COLO829 (cell line): ENCODE results near the gene RNF212.
"Not testable (repeated sequence)": the region's sequence is repeated elsewhere in the genome, so short reads cannot be mapped to it uniquely, and the experiment has no call there.

Source experiments
- DNase-seq: peaks from one replicate; pipeline ENCODE4 v3.0.0; 2012; ENCODE audit warnings: low spot score

RNF212 gene

DNA sequence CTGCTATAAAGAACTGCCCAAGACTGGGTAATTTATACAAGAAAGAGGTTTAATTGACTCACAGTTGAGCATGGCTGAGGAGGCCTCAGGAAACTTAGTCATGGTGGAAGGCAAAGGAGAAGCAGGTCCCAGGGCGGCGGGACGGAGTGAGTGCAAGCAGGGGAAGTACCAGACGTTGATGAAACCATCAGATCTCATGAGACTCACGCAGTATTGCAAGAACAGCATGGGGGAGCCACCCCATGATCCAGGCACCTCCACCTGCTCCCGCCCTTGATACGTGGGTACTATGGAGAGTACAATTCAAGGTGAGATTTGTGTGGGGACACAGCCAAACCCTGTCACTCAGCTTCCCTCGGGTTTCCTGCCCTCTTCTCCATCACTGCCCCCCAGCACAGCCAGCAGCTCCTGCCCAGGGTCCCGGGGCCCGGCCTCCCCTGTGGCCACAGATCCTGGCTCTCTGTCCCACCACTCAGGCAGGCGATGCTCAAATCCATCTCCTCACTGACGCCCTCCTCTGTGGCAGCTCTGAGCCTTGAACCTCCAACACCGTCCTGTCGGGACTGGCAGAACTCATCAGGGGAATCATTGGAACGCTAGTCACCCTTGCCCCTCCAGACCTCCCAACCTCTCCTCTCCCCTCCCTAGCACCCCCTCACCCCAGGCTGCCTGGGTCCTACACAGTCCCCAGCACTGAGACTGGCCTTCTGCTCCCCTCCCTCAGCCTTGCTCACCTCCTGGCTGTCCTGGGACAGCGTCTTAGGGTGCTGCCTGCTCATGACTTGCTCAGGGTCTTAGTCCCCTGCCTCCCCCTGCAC, 64.4 kb downstream of the RNF212 start:
- no peak for DNase-seq

DNA sequence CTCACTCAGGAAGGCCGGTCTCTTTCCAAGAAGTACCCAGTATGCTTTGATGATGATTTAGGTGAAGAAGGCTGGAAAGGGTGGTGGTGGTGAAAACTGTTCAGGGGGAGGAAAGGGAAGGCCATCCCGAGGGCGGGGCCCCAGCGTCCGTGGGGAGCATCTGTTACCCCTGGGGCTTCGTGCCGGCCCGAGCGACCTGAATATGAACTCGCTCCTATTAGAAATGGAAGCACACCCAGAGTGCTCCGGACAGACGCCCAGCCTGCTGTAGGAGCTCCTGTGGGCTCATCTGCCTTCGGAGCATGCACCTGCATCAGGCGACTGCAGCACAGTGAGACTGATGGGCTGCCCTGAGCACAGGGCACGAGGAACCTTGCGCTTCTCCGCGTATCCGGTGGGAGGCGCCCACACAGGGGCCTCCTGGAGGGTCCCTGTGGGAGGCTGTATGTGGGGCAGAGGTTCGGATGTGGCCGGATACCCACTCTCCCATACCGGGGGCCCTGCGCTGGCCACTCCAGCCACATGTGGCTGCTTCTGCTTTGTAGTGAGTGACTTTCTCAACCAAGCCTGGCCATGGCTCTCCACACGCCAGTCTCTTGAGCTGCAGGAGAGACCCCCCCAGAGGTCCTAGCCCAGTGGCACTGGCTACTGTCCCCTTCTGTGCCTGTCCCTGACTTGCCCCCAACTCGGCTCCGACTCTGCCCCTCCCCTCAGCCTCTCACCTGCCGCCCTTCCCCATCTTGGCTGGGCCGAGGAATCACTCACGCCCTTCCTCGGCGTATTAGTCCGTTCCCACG, 65.2 kb downstream of the RNF212 start:
- no peak for DNase-seq

- DNase-seq: no peak
Observed at GRCh38 chr4:1047106-1047975, 66.0 kb downstream of the RNF212 start.

DNA sequence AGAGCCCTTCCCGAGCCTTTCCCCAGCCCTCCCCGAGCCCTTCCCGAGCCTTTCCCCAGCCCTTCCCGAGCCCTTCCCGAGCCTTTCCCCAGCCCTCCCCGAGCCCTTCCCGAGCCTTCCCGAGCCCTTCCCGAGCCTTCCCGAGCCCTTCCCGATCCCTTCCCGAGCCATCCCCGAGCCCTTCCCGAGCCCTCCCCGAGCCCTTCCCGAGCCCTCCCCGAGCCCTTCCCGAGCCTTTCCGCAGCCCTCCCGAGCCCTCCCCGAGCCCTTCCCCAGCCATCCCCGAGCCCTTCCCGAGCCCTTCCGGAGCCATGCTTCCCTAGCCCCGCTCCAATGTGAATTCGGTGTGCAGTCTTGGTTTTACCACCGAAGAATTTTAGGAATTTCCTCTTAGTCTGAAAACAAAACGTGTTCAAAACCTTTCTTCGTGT, 66.8 kb downstream of the RNF212 start:
- not testable (repeated sequence) for DNase-seq

DNA sequence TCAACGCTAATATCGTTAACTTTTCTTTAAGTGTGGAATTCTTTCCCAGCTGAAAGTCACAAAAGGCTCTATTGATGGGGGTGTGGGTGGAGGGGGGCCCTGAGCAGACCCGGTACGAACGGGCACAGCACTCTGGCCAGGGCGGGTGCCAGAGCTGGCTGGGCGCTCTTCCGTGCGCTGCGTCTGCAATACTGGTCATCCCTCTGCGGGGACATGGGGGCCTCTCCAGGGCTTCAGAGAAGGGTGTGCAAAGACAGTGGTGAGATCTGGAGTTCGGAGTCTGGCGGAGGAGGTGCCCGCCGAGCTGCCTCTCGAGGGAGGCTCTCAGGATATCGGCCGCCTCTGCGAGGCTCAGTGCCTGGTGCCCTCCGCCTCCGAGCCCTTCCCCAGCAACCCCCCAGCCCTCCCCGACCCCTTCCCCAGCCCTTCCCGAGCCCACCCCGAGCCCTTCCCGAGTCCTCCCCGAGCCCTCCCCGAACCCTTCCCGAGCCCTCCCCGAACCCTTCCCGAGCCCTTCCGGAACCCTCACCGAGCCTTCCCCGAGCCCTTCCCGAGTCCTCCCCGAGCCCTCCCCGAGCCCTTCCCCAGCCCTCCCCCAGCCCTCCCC, 67.7 kb downstream of the RNF212 start:
- DNase-seq: peak; percentile 22

DNA sequence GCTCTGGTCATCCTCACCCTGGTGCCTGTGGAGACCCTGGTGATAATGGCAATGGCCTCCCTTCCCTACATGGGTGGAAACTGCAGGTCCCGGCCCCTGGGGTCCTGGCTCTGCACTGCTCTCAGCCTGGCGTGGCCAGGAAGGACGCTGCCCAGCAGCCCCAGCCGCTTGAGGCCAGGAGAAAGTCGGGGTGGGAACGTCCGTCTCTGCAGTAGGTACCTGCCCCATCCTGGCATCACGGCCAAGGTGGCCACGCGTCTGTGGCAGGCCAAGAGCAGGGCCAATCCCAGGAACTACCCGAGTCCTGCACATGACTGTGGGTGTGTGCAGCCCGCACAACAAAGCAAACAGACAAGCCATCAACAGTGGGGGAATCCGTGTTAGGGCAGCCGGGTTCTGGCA, 68.2 kb downstream of the RNF212 start:
- DNase-seq: no peak

DNA sequence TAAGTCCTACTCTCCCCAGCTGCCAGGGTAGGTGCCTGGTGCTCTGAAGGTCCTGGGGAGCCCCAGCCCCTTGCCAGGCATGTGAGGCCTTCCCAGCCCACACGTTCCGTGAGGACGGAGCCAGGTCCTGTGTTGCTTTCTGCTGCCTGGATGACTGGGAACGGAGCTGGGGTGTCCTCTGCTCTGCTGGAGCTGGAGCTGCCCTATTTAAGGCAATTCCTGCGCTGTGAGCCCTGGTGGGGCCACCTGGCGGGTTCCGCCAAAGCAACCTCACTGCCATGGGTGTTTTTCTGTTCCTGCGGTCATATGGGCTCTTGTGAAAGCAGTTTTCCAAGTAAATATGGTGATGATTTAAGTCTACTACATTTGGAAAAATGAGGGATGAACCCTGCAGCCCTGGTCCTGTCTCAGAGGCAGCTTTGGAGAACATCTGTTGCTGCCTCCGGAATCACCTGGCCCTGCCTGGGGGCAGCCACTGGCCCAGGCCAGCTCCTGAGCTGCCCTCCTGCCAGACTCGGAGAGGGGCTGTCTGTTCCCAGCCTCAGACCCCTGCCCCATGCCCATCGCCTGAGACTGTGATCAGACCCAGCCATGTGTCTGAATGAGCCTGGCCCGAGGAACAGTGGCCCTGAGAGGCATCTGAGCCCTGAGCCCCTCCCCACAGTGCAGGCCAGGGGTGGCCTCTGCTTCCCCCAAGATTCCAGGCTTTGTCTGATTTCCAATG, 68.7 kb downstream of the RNF212 start:
- no peak for DNase-seq

DNA sequence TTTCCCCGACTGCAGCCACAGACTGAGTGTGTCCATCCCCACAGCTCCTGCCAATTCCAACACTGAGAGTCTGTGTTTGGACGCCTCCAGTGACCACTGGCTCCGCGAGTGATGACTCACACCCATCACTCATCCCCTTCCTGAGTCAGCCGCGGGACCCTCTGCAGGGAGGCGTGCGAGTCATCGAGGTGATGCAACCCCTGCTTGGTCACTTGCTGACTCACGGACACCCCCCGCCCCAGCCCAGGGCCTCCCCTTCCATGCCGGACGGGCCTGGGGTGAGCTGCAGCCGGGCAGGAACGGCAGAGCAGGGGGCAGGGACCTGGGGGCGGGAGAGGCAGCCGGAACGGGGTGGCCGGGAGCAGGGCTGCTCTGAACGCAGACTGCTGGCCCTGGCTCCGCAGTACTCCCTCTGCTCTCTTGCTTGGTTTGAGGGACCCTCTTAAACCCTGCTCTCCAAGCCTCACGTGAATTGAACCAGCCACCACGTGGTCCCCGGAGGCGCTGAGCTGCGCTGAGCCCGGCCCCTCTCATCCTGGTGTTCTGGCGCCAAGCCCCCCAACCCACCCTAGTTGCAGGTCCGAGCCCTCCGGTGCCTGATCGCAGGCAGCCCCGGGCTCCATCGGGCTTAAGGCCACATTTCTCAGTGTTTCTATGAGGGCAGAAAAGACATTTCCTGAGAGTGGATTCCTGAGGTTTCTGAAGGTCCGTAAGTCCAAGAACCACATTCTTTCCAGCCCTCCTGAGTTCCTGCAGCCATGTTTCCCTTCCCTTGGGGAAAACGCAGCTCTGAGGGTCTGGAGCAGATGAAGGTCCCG, 69.5 kb downstream of the RNF212 start:
- peak; percentile 76 for DNase-seq

DNA sequence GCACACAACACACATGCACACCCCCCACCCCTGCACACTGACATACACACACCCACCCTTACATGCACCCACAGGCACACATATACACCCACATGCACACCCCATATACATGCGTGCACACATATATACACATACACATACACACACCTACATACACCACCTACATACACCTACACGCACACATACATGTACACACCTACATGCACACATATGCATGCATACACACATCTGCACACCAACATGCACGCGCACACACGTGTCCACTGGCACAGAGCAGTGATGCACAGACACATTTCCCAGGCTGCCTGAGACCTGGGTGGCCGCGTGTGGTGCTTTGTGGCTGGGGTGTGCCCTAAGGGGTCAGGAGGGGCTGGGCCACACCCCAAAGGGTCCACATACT, 70.2 kb downstream of the RNF212 start:
- DNase-seq: no peak

DNA sequence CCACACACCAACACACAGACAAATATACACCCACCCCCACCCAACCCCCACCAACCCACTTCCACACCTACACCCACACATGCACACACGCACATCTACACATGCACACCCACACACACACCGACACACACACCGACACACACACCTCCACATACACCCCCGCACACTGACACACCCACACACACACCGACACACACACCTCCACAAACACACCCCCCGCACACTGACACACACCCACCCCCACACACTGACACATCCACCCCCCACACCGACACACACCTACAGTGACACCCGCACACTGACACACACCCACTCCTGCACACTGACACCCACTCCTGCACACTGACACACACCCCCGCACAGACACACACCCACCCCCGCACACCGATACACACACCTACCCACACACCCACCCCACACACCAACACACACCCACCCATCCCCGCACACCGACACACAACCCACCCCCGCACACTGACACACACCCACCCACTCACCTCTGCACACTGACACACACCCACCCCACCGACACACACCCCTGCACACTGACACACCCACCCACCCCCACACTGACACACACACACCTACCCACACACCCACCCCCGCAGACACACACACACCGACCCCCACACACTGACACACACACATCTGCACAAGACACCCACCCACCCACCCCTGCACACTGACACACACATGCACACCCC, 70.9 kb downstream of the RNF212 start:
- no peak for DNase-seq

- no peak for DNase-seq
Observed at GRCh38 chr4:1041936-1042330, 71.4 kb downstream of the RNF212 start.

GRCh38 chr4:1041147-1041935, 72.0 kb downstream of the RNF212 start:
- DNase-seq: no peak

GRCh38 chr4:1040344-1041146, 72.8 kb downstream of the RNF212 start:
- no peak for DNase-seq

DNA sequence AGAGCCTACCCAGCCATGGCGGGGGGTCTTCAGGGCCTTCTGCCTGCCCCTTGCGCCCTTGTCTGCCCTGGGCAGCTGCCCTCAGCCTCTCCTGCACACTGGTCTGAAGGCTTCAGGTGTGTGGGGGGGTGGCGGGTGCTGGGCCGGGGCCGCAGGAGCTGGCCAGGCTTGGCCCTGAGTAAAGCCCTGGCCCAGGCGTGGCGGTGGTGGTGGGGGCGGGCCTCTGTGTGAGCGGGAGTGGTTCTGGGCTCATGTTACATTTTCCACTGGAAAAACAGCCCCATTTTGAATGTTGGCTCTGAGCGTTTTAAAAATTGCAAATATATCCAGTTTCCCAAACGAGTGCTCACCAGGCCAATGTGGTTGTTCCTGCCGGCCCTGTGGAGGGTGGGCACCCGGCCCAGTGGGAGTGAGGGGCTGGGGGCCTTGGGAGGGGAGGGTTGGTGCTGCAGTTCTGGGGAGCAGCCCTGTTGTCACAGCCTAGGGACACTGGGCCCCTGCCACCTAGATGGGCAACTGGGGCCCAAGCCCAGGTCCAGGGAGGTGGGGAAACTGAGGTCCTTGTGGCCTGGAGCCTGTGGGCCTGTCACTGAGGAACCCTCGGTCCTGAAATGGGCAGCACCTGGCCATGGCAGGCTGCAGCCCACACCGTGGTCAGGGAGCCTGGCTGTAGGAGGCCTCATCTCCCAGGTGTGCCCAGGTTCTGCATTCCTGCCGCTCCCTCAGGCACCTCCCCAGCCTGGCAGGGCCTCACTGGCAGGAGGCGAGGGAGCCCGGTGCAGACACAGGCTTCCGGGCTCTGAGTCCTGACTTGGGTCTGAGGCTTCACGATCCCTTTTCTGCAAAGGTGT, 73.6 kb downstream of the RNF212 start:
- DNase-seq: no peak

DNA sequence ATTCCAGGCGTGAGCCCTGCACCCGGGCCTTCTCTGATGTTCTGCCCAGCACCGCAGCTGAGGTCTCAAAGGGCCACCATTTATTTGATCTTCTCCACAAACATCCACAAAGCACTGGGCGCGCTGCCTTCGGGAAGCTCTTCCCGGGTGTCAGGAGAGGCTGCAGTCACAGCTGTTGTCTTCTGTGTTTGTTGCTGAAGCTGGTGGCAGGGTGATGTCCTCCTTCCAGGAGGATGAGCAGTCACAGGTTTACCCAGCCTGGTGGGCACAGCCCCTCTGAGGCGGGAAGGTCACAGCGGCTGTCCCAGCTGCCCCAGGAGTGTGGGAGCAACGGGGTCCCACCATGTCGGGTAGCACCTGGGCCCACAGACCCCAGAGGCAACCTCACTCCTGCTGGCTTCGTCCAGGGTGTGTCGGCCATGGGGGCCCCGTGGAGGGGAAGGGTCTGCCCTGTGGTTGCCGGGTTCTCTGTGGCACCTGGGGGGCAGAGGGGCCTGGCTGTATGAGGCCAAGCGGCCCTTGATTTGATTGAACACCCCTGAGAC, 74.3 kb downstream of the RNF212 start:
- no peak for DNase-seq

- DNase-seq: no peak
Observed at GRCh38 chr4:1036976-1037810, 76.2 kb downstream of the RNF212 start.
